ENCODE data around the gene AQP12A. TPM values are rescaled to one million over a fixed set of nuclear protein-coding genes. Genes with fewer than 3 reads are reported as not detected.

AQP12A gene
- total RNA-seq, 1 donor from 2014 or later = not detected

- Mint-ChIP-seq H3K4me3 (no peak overlapping the region), H3K9me3 (no peaks in the 10 kb centered on the region), H3K36me3 (ENCODE audit: low read depth) (no peaks in the 10 kb centered on the region), H3K27me3 (no peaks in the 10 kb centered on the region), H3K27ac (no peak overlapping the region), H3K4me1 (no peaks in the 10 kb centered on the region)
- intact Hi-C loops (cut with micrococcal nuclease) = no loop called here
- DNase-seq = peak; percentile 67
Measured at GRCh38 chr2:240733803-240734495, 42.3 kb downstream of the AQP12A start.

- Mint-ChIP-seq H3K9me3 (no peaks in the 10 kb centered on the region), H3K36me3 (ENCODE audit: low read depth) (no peaks in the 10 kb centered on the region), H3K27ac (no peak overlapping the region), H3K4me3 (no peak overlapping the region), H3K27me3 (no peaks in the 10 kb centered on the region), H3K4me1 (no peaks in the 10 kb centered on the region)
- intact Hi-C loops (cut with micrococcal nuclease) = no loop called here
- no peak for DNase-seq
Measured at GRCh38 chr2:240734756-240735155, 43.1 kb downstream of the AQP12A start.

GRCh38 chr2:240735476-240735875 is 43.8 kb downstream of the AQP12A start:
- H3K36me3 Mint-ChIP-seq (ENCODE audit: low read depth) = no peaks in the 10 kb centered on the region
- no peak for DNase-seq
- intact Hi-C loops (cut with micrococcal nuclease) = no loop called here

GRCh38 chr2:240736281-240737250 is 44.9 kb downstream of the AQP12A start:
- Mint-ChIP-seq H3K27ac (no peak overlapping the region), H3K9me3 (no peaks in the 10 kb centered on the region), H3K4me3 (no peak overlapping the region), H3K36me3 (ENCODE audit: low read depth) (no peaks in the 10 kb centered on the region), H3K4me1 (no peaks in the 10 kb centered on the region), H3K27me3 (no peaks in the 10 kb centered on the region)
- no peak for DNase-seq
- intact Hi-C loops (cut with micrococcal nuclease) = no loop called here

More at GRCh38 chr2:240735476-240735875, 43.8 kb downstream of the AQP12A start:
- no peaks in the 10 kb centered on the region for H3K4me1 Mint-ChIP-seq
- H3K27me3 Mint-ChIP-seq = no peaks in the 10 kb centered on the region
- no peak overlapping the region for H3K27ac Mint-ChIP-seq
- H3K4me3 Mint-ChIP-seq = no peak overlapping the region
- H3K9me3 Mint-ChIP-seq = no peaks in the 10 kb centered on the region

GRCh38 chr2:240737512-240737911 is 45.8 kb downstream of the AQP12A start:
- H3K27me3 Mint-ChIP-seq = no peaks in the 10 kb centered on the region
- H3K9me3 Mint-ChIP-seq = no peaks in the 10 kb centered on the region
- intact Hi-C loops (cut with micrococcal nuclease) = no loop called here
- DNase-seq = no peak
- no peaks in the 10 kb centered on the region for H3K4me1 Mint-ChIP-seq
- no peak overlapping the region for H3K4me3 Mint-ChIP-seq
- no peaks in the 10 kb centered on the region for H3K36me3 Mint-ChIP-seq (ENCODE audit: low read depth)
- H3K27ac Mint-ChIP-seq = no peak overlapping the region

GRCh38 chr2:240737958-240738357 is 46.3 kb downstream of the AQP12A start:
- intact Hi-C loops (cut with micrococcal nuclease) = no loop called here
- Mint-ChIP-seq H3K36me3 (ENCODE audit: low read depth) (no peaks in the 10 kb centered on the region), H3K4me1 (no peaks in the 10 kb centered on the region), H3K27ac (no peak overlapping the region), H3K27me3 (no peaks in the 10 kb centered on the region), H3K9me3 (no peaks in the 10 kb centered on the region), H3K4me3 (no peak overlapping the region)
- no peak for DNase-seq

- DNase-seq = no peak
- Mint-ChIP-seq H3K36me3 (ENCODE audit: low read depth) (no peaks in the 10 kb centered on the region), H3K27ac (no peak overlapping the region), H3K4me3 (no peak overlapping the region), H3K4me1 (no peaks in the 10 kb centered on the region), H3K9me3 (no peaks in the 10 kb centered on the region), H3K27me3 (no peaks in the 10 kb centered on the region)
- intact Hi-C loops (cut with micrococcal nuclease) = no loop called here
Measured at GRCh38 chr2:240739797-240740196, 48.1 kb downstream of the AQP12A start.

- no peaks in the 10 kb centered on the region for H3K9me3 Mint-ChIP-seq
- intact Hi-C loops (cut with micrococcal nuclease) = no loop called here
- no peaks in the 10 kb centered on the region for H3K4me1 Mint-ChIP-seq
- no peaks in the 10 kb centered on the region for H3K27me3 Mint-ChIP-seq
- DNase-seq = no peak
- H3K36me3 Mint-ChIP-seq (ENCODE audit: low read depth) = no peaks in the 10 kb centered on the region
- H3K27ac Mint-ChIP-seq = no peak overlapping the region
- no peak overlapping the region for H3K4me3 Mint-ChIP-seq
Measured at GRCh38 chr2:240741091-240741490, 49.4 kb downstream of the AQP12A start.

- DNase-seq = no peak
- intact Hi-C loops (cut with micrococcal nuclease) = no loop called here
- no peaks in the 10 kb centered on the region for H3K36me3 Mint-ChIP-seq (ENCODE audit: low read depth)
- H3K4me1 Mint-ChIP-seq = no peaks in the 10 kb centered on the region
- H3K27me3 Mint-ChIP-seq = no peaks in the 10 kb centered on the region
- no peak overlapping the region for H3K4me3 Mint-ChIP-seq
- no peak overlapping the region for H3K27ac Mint-ChIP-seq
- H3K9me3 Mint-ChIP-seq = no peaks in the 10 kb centered on the region
Measured at GRCh38 chr2:240742602-240743095, 51.0 kb downstream of the AQP12A start.

GRCh38 chr2:240745456-240745855 is 53.8 kb downstream of the AQP12A start:
- H3K9me3 Mint-ChIP-seq = no peaks in the 10 kb centered on the region
- H3K4me3 Mint-ChIP-seq = no peak overlapping the region
- DNase-seq = no peak
- no peaks in the 10 kb centered on the region for H3K36me3 Mint-ChIP-seq (ENCODE audit: low read depth)
- no peaks in the 10 kb centered on the region for H3K4me1 Mint-ChIP-seq
- intact Hi-C loops (cut with micrococcal nuclease) = no loop called here
- no peak overlapping the region for H3K27ac Mint-ChIP-seq
- no peaks in the 10 kb centered on the region for H3K27me3 Mint-ChIP-seq

- Mint-ChIP-seq H3K36me3 (ENCODE audit: low read depth) (no peaks in the 10 kb centered on the region), H3K27me3 (no peaks in the 10 kb centered on the region), H3K4me3 (no peak overlapping the region), H3K4me1 (no peaks in the 10 kb centered on the region), H3K27ac (no peak overlapping the region), H3K9me3 (no peaks in the 10 kb centered on the region)
- DNase-seq = no peak
- intact Hi-C loops (cut with micrococcal nuclease) = no loop called here
Measured at GRCh38 chr2:240745962-240746361, 54.3 kb downstream of the AQP12A start.

GRCh38 chr2:240746671-240747070 is 55.0 kb downstream of the AQP12A start:
- no peak overlapping the region for H3K4me3 Mint-ChIP-seq
- intact Hi-C loops (cut with micrococcal nuclease) = no loop called here
- no peaks in the 10 kb centered on the region for H3K36me3 Mint-ChIP-seq (ENCODE audit: low read depth)
- H3K4me1 Mint-ChIP-seq = no peaks in the 10 kb centered on the region
- H3K9me3 Mint-ChIP-seq = no peaks in the 10 kb centered on the region
- no peaks in the 10 kb centered on the region for H3K27me3 Mint-ChIP-seq
- DNase-seq = no peak
- no peak overlapping the region for H3K27ac Mint-ChIP-seq

- Mint-ChIP-seq H3K36me3 (ENCODE audit: low read depth) (no peaks in the 10 kb centered on the region), H3K9me3 (no peaks in the 10 kb centered on the region), H3K4me3 (no peak overlapping the region), H3K4me1 (no peaks in the 10 kb centered on the region), H3K27me3 (no peaks in the 10 kb centered on the region), H3K27ac (no peak overlapping the region)
- no peak for DNase-seq
- intact Hi-C loops (cut with micrococcal nuclease) = no loop called here
Measured at GRCh38 chr2:240747256-240747655, 55.6 kb downstream of the AQP12A start.

Data from activated CD4-positive, alpha-beta T cell treated with anti-CD3 and anti-CD28 coated beads, Interleukin-2, amount 10 ng/mL, durations not matched to agents 24 days and 14 days (primary cell).